A549 treated with GW870086 at 1 μM for 4 hours (cell line): ENCODE measurements around the gene C1QTNF2. TPM values are rescaled to one million over a fixed set of nuclear protein-coding genes. Genes with fewer than 3 reads are reported as not detected.

Source experiments
- total RNA-seq: library from RNA; stranded (reverse); fragments of 200-300 nt; extraction: Qiagen RNA extraction; gene quantifications from 5 replicates; pipeline ENCODE4 v1.2.3, GENCODE V29; 2022; ENCODE audit warnings: low read depth

The C1QTNF2 gene
- 0.05 to 0.16 TPM (median 0.11 TPM) in 5 replicates for total RNA-seq

GRCh38 chr5:160369990-160370712 lies at the start of gene C1QTNF2:
Gene C1QTNF2, minus strand, starts transcription at chr5:160370626. Its CDS starts 15,615 bp downstream, at chr5:160355011.

GRCh38 chr5:160418561-160419457 lies 48.4 kb upstream of the C1QTNF2 start, which contains the start of gene SLU7:
Gene SLU7, minus strand, starts transcription at chr5:160419081. Its CDS starts 3,787 bp downstream, at chr5:160415294.

GRCh38 chr5:160399402-160400353 lies 29.3 kb upstream of the C1QTNF2 start, which contains the start of gene FAM200C:
Gene FAM200C, minus strand, starts transcription at chr5:160400054. Its CDS starts 4,564 bp downstream, at chr5:160395490.

GRCh38 chr5:160312134-160312959 lies 58.1 kb downstream of the C1QTNF2 start, which contains the start of gene CCNJL:
Gene CCNJL, minus strand, starts transcription at chr5:160312564. Its CDS starts 641 bp downstream, at chr5:160311923.

Other genes starting within 250 kb of the C1QTNF2 start
- 0.49 to 1.5 TPM (median 0.81 TPM) in 5 replicates for gene FABP6, start 141.1 kb downstream of the C1QTNF2 start, total RNA-seq
- gene CCNJL, start 58.1 kb downstream of the C1QTNF2 start, total RNA-seq = 10.5 to 13.8 TPM (median 12.5 TPM) in 5 replicates
- 1.5 to 2.0 TPM (median 1.8 TPM) in 5 replicates for gene FAM200C, start 29.4 kb upstream of the C1QTNF2 start, total RNA-seq
- gene SLU7, start 48.5 kb upstream of the C1QTNF2 start, total RNA-seq = 39.3 to 61.2 TPM (median 44.5 TPM) in 5 replicates
- 194 to 270 TPM (median 207 TPM) in 5 replicates for gene PTTG1, start 51.2 kb upstream of the C1QTNF2 start, total RNA-seq